HG02981 (cell line): ENCODE data around the gene KLHL36.
"Not testable (repeated sequence)": the region's sequence is repeated elsewhere in the genome, so short reads cannot be mapped to it uniquely, and the experiment has no call there.

Experiments
- ATAC-seq: cut with Tn5 transposase; IDR thresholded peaks from one replicate; pipeline ENCODE4 v1.9.1; 2021; ENCODE audit warnings: mild to moderate bottlenecking, moderate library complexity; ENCODE audit not compliant: unreplicated experiment

Gene KLHL36

GRCh38 chr16:84614968-84615813 lies 33.1 kb upstream of the KLHL36 start:
- no peak for ATAC-seq

- ATAC-seq = no peak
Measured at GRCh38 chr16:84616515-84616914, 31.8 kb upstream of the KLHL36 start.

GRCh38 chr16:84617041-84617790 lies 31.1 kb upstream of the KLHL36 start:
- peak; percentile 35 for ATAC-seq

- peak; percentile 84 for ATAC-seq
Measured at GRCh38 chr16:84617791-84618580, 30.3 kb upstream of the KLHL36 start, which contains the start of gene COTL1. COTL1 (minus strand) TSS chr16:84618078; CDS start chr16:84617914, 164 bp downstream.

GRCh38 chr16:84618581-84619460 lies 29.5 kb upstream of the KLHL36 start:
- no peak for ATAC-seq

- not testable (repeated sequence) for ATAC-seq
Measured at GRCh38 chr16:84620913-84621312, 27.4 kb upstream of the KLHL36 start.

- ATAC-seq = no peak
Measured at GRCh38 chr16:84625556-84625955, 22.8 kb upstream of the KLHL36 start.

GRCh38 chr16:84628226-84628731 lies 20.0 kb upstream of the KLHL36 start:
- ATAC-seq = no peak

GRCh38 chr16:84629580-84629979 lies 18.7 kb upstream of the KLHL36 start:
- ATAC-seq = no peak

- no peak for ATAC-seq
Measured at GRCh38 chr16:84630009-84630408, 18.3 kb upstream of the KLHL36 start.

- ATAC-seq = no peak
Measured at GRCh38 chr16:84630446-84631152, 17.7 kb upstream of the KLHL36 start.

- ATAC-seq = no peak
Measured at GRCh38 chr16:84631153-84631466, 17.2 kb upstream of the KLHL36 start.

GRCh38 chr16:84631886-84632285 lies 16.4 kb upstream of the KLHL36 start:
- no peak for ATAC-seq

GRCh38 chr16:84632862-84633261 lies 15.4 kb upstream of the KLHL36 start:
- ATAC-seq = not testable (repeated sequence)

GRCh38 chr16:84633622-84634021 lies 14.7 kb upstream of the KLHL36 start:
- ATAC-seq = no peak

GRCh38 chr16:84635702-84636101 lies 12.6 kb upstream of the KLHL36 start:
- no peak for ATAC-seq

GRCh38 chr16:84637709-84638108 lies 10.6 kb upstream of the KLHL36 start:
- no peak for ATAC-seq

- no peak for ATAC-seq
Measured at GRCh38 chr16:84638231-84638806, 10.0 kb upstream of the KLHL36 start.

GRCh38 chr16:84640145-84640544 lies 8.2 kb upstream of the KLHL36 start:
- no peak for ATAC-seq
